ENCODE measurements around the gene TEX10. TPM values are rescaled to one million over a fixed set of nuclear protein-coding genes. Genes with fewer than 3 reads are reported as not detected.
"Not testable (repeated sequence)": the region's sequence is repeated elsewhere in the genome, so short reads cannot be mapped to it uniquely, and the experiment has no call there.

TEX10 gene
- 10 to 100 TPM; 35.0 to 35.3 TPM for total RNA-seq

DNA sequence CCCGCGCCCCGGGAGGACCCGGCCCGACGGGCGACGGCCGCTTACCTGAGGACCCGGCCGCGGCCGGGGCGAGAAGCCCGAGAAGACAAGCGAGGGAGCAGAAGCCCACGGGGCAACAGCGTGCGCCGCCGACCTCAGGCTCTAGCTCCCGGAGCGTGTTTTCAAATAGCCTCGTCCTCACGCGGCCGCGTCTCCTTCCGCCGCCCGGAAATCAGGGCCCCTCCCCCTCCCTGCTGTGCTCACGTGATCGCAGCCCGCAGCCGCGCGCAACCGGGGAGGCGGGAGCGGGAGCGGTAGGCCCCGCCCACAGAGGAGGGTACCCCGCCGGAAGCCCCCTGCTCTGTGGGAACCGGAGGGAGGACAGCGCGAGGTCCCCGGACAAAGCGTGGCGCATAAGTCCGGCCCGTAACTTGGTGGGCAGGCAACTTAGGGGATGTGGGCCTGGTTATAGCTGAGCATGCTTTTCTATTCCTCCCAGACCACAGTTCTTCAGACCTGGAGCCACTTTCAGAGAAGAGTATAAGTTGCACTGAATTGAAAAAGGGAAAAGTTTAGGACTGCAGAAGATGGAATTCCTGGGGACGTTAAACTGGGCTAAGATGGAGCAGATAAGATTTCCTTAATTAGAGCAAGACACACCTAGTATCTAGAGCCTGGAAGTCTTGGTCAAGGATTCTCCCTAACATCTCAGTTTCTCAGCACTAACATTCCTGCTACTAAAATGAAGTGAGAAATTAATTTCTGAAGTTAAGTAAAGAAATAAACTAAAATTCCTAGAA is at the start of gene TEX10:
TSS of gene TEX10 (minus strand) at position 216 of the 779 bp plus-strand sequence. CDS start 3,579 bp downstream, outside the sequence.
- ChIA-PET POLR2A (interaction anchor here (0.8 to 1.3 kb wide), 4 partner anchors 12 to 1180 kb away, joined by 3 to 5 read pairs (median 4); partner anchors contain the start of gene RNF20), CTCF (interaction anchor here (0.5 to 1.3 kb wide), 3 partner anchors 28 to 85 kb away, joined by 3 to 5 read pairs (median 3); no protein-coding TSS in a partner anchor)

DNA sequence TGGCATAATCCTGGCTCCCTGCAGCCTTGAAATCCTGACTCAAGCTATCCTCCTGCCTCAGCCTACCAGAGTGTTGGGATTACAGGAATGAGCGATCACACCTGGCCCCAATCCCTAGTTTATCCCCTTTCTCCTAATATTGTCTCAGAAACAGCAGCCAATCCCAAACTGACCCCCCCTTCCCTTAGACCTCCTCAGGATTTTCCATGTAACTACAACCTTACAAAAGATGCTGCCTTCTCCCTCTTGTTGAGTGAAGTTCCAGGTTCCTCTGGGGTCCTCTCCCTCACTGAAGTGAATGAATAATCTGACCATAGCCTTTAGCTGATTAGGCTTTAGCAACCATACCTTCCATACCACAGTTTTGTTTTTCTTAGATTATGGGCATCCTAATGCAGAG is 48.3 kb upstream of the TEX10 start:
- CTCF ChIA-PET, result interaction anchor here (1.4 kb wide), 1 partner anchor 41 kb away, joined by 4 read pairs; no protein-coding TSS in a partner anchor
- POLR2A ChIA-PET, result no interaction called here

DNA sequence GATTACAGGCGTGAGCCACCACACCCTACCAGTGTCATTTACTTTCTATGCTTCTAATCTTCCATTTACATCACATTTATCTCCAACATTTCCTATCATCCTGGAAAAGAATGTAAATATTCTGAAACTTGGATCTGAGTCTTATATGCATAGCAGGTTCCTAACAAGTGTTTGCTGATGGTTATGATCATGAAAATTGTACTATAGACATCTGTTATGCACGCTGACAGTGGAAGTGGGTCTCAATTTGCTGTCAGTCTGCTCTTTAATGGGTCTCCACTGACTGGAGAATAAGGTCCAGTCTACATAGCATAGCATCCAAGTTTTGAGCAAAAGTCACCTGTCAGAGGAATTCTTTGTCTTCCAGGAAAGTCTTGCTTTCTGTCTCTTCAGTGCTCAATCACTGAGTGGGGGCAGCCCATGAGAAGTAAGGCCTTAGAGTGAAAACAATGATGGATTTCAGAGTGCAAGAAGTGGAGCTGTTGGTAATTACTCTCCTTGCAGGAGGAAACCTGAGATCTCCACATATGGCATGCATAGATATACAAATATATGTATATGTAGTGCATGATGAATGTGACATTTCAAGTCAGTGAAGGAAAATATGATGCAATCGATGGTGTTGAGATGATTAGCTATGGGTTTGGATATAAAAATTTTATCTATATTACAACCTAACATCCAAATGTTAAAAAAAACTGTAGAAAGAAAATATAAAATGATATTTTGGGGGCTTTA is 45.0 kb upstream of the TEX10 start:
- POLR2A ChIA-PET, result no interaction called here
- CTCF ChIA-PET, result no interaction called here

DNA sequence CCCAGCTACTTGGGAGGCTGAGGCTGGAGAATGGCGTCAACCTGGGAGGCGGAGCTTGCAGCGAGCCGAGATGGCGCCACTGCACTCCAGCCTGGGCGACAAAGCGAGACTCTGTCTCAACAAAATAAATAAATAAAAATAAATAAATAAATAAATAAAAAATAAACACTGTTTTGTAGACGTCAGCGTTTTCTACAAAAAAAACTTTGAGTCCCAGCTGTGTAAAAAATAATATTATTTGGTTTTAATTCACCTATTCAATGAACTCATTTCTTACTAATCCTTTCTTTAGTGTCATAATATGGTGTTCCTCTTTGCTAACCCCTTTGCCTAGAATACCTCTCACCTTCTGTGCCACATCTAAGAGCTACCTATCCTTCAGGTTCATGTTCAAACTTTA is 44.0 kb upstream of the TEX10 start:
- CTCF ChIA-PET, result no interaction called here
- POLR2A ChIA-PET, result no interaction called here

DNA sequence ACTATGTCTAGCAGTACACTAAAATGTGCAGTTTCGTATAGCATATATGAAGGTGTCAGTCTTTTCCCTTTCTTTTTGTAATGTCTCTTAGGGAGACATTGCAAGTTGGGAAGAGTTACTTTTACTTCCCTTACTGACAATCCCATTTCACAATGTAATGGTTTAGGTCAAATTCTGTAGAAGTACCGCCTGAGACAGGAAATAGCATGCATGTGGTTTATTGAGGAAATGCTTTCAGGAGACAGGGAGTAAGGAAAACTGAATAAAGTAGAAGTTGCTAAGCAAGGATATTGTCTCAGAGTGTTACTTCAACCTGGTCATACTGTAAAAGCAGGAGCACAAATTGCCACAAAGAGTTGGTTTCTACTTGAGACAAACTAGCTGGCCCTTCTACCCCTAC is 42.1 kb upstream of the TEX10 start:
- ChIA-PET CTCF (no interaction called here), POLR2A (no interaction called here)

DNA sequence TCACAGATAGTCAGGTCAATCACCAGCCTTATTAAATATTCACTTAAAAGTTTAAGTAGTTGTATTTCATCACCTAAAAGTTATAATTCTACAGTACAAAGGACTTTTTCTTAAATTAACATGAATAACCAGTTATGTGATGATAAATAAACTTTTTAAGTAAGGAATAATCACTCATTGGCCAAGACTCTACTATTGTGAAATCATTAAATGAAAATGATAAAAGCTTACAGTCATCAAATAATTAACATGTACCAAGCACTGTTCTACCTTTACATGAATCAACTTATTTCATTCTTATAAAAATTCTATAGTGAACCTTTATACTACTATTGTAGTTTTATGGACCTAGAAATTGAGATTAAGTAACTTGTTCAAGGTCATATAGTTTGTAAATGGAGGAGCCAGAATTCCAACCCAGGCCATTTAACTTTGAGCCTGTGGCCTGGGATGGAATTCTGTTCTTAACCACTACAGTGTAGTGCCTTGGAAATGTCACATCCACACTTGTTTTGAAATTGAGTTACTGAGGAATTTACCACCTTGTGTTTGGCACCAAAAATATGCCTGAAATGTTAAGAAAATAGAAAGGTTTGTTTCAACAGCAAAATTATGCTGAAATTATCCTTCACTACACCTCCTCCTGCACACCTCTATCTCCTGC is 41.4 kb upstream of the TEX10 start:
- POLR2A ChIA-PET, result no interaction called here
- CTCF ChIA-PET, result no interaction called here

DNA sequence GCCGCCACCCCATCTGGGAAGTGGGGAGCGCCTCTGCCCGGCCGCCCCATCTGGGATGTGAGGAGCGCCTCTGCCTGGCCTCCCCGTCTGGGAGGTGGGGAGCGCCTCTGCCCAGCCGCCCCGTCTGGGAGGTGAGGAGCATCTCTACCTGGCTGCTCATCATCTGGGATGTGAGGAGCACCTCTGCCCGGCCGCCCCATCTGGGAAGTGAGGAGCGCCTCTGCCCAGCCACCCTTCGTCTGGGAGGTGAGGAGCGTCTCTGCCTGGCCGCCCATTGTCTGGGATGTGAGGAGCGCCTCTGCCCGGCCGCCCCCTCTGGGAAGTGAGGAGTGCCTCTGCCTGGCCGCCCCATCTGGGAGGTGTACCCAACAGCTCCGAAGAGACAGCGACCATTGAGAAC is 40.2 kb upstream of the TEX10 start:
- CTCF ChIA-PET, POLR2A ChIA-PET: not testable (repeated sequence)

DNA sequence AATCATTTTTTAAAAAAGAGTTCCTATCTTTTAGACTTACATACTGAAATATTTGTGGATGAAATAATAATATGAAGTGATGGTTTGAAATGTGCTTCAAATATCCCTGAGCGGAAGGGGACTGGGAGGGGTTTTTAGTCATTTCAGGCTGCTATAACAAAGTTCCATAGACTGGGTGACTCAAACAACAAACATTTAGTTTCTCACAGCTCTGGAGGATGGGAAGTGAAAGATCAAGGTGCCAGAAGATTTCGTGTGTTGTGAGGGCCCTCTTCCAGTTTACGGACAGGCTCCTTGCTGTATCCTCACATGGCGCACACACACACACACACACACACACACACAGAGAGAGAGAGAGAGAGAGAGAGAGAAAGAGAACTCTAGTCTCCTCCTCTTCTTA is 27.1 kb upstream of the TEX10 start:
- POLR2A ChIA-PET, result no interaction called here
- CTCF ChIA-PET, result no interaction called here

DNA sequence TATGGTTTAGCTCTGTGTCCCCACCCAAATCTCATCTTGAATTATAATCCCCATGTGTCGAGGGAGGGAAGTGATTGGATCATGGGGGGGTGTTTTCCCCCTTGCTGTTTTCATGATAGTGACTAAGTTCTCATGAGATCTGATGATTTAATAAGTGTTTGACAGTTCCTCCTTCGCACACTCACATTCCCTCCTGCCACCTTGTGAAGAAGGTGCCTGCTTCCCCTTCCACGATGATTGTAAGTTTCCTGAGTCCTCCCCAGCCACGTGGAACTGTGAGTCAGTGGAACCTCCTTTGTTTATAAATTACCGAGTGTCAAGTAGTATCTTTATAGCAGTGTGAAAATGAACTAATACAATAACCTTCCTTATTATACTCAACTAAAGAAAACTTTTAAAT is 24.3 kb upstream of the TEX10 start:
- ChIA-PET CTCF (no interaction called here), POLR2A (no interaction called here)

DNA sequence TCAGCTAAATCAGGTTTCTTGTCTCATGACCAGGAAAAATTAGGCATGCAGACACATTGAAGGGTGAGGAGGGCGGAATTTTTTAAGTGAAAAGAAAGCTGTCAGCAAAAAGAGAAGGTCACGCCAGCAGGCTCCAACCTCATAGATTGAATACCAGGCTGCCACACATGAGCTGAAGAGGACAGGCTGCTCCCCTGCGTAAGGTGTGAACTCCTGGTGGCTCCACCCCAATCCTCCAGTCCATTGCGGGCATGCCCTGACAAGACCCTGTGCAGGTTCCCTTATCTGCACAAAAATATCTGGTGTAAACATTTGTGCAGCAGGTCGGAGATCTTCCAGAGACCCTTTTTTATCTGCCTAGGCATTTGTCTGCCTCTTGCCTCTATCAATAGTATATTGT is 22.9 kb upstream of the TEX10 start:
- CTCF ChIA-PET, result no interaction called here
- POLR2A ChIA-PET, result no interaction called here

DNA sequence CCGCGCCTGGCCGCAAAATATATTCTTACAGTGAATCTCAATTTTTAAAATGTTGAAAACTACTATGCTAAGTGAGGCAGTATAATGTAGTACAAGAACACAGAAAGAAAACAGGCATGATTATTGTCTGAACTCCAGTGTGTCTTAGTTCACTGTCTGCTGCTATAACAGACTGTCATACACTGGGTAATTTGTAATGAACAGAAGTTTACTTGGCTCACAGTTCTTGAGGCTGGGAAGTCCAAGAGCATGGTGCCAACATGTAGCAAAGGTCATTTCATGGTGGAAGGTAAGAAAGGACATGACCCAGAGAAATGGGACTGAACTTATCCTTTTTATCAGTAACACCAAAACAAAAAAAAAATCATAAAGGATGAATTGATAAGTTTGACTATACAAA is 19.9 kb upstream of the TEX10 start:
- ChIA-PET POLR2A (no interaction called here), CTCF (no interaction called here)

DNA sequence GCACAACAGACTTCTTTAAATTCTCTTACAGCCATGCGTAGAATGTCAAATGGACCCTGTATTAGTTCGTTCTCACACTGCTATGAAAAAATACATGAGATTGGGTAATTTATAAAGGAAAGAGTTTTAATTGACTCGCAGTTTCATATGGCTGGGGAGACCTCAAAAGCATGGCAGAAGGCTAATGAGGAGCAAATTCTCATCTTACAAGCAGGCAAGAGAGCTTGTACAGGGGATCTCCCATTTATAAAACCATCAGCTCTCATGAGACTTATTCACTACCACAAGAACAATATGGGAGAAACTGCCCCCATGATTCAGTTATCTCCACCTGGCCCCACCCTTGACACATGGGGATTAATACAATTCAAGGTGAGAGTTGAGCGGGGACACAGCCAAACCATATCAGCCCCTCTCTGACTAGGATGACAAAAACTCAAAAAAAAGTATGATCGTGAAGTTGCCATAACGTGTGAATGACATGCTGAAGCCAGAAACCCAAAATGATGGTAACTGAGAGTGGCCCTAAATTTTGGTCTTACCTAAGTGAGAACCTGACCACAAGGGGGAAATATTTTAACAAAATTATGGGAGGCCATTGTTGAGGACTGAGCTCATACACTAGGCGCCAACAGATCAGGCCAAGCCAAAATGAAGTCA is 17.5 kb upstream of the TEX10 start:
- CTCF ChIA-PET, result no interaction called here
- POLR2A ChIA-PET, result no interaction called here

DNA sequence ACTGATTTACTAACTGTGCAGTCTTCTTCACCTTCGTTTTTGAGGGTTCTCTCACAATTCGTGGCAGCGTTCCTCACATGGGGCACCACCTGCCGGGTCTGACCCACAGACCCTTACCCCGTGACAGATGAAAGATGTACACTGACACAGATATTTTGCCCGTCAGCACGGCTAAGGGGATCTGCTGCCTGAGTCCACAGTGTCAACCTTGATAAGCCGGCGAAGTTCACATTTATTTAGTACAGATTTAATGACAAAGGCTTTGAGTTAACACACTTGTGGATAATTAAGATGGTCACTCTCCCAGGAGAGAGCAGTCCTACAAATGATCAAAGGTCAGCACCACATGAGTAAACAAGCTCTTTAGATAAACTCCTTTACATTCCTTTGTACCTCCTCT is 15.9 kb upstream of the TEX10 start:
- ChIA-PET CTCF (interaction anchor here (1.4 kb wide), 1 partner anchor 23 kb away, joined by 3 read pairs; no protein-coding TSS in a partner anchor), POLR2A (no interaction called here)

DNA sequence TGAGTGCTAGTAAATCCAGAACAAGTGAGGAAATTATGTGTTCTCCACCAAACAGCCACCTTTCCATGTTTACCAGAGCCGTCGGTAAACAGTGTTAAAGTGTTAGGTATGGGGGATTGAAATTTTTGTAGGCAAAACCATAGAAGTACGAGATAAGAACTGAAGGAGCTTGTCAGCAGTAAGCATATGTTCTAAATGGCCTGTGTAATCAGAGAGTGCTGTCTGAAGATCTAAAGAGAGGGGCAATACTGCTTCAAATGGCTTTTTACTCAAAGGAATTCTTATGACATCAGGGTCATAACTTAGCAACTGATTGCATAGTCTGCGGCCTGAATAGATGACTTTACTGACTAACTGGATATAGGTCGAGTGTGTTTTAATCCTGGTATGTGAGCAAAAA is 13.4 kb upstream of the TEX10 start:
- ChIA-PET CTCF (no interaction called here), POLR2A (no interaction called here)

DNA sequence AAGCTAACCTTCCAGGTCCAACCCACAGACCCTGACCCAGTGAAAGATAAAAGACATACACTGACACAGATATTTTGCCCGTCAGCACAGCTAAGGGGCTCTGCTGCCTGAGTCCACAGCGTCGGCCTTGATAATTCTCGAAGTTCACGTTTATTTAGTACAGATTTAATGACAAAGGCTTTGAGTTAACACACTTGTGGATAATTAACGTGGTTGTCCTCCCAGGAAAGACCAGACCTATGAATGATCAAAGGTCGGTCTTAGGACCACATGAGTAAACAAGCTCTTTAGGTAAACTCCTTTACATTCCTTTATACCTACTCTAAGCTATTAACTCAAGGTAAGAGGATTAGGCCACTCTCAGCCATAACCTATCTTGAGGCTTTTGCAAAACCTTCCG is 11.3 kb upstream of the TEX10 start:
- POLR2A ChIA-PET, result no interaction called here

DNA sequence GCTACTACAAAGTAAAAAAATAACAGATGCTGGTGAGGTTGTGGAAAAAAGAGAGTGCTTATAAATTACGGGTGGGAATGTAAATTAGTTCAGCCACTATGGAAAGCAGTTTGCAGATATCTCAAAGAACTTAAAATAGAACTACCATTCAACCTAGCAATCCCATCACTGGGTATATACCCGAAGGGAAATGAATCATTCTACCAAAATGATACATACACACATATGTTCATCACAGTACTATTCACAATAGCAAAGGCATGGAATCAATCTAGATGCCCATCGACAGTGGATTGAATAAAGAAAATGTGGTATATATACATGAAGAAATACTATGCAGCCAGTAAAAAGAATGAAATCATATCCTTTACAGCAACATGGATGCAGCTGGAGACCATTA is 6.3 kb upstream of the TEX10 start:
- ChIA-PET CTCF (no interaction called here), POLR2A (no interaction called here)

More for the DNA sequence above, 11.3 kb upstream of the TEX10 start:
- CTCF ChIA-PET, result no interaction called here

DNA sequence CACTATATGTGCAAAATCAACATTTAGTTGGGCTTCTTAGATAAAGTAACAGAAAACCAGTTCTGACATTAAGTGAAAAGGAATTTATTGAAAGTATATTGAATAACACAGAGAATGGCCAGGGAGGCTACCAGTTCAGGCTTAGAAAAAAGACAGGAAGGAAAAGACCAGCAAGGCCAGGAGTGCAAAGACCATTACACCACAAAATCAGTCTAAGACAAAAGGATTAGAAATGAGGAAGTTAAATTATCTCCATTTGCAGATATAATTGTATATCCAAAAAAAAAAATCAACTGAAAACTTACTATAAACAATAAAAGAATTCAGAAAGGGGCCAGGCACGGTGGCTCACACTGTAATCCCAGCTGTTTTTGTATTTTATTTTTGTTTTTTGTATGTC is 4.8 kb upstream of the TEX10 start:
- ChIA-PET CTCF (no interaction called here), POLR2A (no interaction called here)

DNA sequence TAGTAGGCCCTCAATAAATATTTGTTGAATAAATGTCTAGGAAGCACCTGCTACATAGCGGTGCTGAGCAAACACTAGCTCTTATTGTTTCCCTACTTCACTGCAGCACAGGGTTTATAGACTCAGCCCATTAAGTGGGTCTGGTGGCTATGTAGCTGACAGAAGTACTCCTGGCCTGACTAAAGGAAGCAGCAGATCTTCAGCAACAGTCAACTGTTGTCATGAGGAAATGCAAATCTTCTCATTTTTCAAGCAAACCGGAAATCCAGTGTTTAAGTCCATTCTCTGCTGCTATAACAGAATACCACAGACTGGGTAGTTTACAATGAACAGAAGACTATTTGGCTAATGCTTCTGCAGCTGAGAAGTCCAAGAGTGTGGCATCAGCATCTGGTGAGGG is 2.8 kb upstream of the TEX10 start:
- POLR2A ChIA-PET, result no interaction called here
- CTCF ChIA-PET, result no interaction called here

DNA sequence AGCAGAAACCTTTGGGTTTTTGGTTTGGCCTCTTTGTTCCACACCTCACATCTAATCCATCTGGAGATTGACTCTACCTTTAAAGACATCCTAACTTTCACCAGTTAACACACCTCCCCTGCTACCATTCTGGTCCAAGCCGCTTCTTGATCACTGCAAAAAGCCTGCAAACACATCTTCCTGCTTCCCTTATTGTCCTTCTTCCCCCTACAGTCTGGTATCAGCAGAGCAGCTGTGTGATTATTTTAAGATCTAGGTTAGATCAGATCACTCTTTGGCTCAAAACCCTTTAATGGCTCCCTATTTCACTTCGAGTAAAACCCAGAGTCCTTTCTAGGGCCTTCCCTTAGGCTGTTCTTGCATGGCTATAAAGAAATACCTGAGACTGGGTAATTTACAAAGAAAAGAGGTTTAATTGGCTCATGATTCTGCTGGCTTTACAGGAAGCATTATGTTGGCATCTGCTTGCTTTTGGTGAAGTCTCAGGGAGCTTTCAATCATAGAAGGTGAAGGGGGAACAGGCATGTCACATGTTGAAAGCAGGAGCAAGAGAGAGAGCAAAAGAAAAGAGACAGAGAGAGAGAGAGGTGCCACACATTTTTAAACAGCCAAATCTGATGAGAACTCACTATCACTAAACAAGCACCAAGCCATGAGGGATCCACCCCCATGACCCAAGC is 1.5 kb upstream of the TEX10 start:
- POLR2A ChIA-PET, result interaction anchor here (0.6 kb wide), 1 partner anchor 265 kb away, joined by 14 read pairs; no protein-coding TSS in a partner anchor
- CTCF ChIA-PET, result interaction anchor here (1.0 to 1.3 kb wide), 2 partner anchors 31 to 83 kb away, joined by 3 to 5 read pairs; no protein-coding TSS in a partner anchor

All from activated CD8-positive, alpha-beta memory T cell treated with anti-CD3 and anti-CD28 coated beads for 36 hours (primary cell).